ENCODE results near the gene PEX3.

PEX3 gene

DNA sequence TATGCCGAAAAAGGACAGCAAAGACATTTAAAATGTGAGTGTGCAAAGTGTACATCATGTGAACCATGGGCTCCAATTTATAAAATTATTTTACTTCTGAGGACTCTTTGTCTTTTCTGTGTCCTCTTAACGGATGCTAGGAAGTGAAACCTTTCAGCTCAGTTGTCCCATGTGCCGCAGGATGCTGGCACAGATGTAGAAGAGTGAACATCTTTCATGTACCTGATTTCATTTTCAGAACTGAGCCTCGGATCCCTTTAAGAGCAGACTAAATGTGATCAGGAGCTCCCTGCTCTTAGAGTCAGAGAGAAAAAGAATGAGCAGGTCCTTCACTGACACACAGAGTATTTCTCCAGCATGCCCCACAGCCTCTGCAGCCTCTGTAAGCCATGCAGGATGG is 88.5 kb downstream of the PEX3 start:
- no peak for DNase-seq (ENCODE audit: low spot score)

DNA sequence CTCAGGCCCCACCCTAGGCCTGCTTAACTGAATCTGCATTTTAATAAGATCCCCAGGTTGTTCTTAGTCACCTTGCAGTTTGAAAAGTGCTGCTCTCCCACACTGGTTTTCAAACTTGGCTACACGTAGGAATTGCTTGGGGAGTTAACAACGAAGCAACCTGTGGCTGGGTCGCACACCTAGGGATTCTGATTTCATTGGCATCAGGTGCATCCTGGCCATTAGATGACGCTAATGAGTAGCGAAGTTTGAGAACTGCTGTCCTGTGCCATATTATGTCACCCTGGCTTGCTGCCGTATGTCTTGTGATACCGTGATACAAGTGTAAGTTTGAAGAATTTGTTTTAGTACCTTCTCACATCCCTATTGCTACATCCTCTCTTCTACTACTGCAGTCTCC is 89.1 kb downstream of the PEX3 start:
- DNase-seq (ENCODE audit: low spot score), result no peak

DNA sequence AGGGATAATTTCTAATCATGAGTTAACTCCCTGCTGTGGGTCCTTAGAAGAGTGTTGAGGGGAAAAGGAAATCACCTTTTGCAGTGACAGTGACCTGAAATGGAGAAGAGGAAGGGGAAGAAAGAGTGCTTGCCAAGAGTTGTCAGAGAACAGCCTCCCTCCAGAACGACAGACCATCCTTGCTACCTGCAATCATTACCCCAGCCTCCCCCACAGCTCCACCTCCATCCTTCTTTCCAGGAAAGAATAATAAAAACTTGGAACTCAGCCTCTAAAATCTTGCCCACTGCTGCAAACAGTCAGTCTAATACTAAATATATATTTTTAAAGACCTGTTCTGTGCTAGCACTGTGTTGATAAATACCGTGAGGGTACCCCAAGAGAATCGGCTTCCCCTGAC is 89.6 kb downstream of the PEX3 start:
- no peak for DNase-seq (ENCODE audit: low spot score)
